Right lobe of liver (tissue), 6 donors: Measurements from ENCODE around the gene TMEM143. TPM values are rescaled to one million over a fixed set of nuclear protein-coding genes. Genes with fewer than 3 reads are reported as not detected.

Experiments
- ATAC-seq, 4 donors: fragments of 200-7000 bp; cut with Tn5 transposase; one replicate each; pipeline ENCODE4 v1.9.1; 2020; ENCODE audit warnings: mild to moderate bottlenecking in 4 of 4, moderate library complexity in 4 of 4
- DNase-seq, 3 donors: peaks; one replicate each; pipeline ENCODE4 v3.0.0-alpha.2; 2020
- H3K27ac ChIP-seq, 3 donors: fragments of 200-600 bp; one replicate each; pipeline ENCODE4 v1.8.0; 2022
- H3K27me3 ChIP-seq, 2 donors: fragments of 200-600 bp; one replicate each; pipeline ENCODE4 v1.8.0; 2022
- H3K36me3 ChIP-seq, 4 donors: fragments of 200-600 bp; sonication (generic) in 1 of 4; one replicate each; pipeline versions ENCODE4 v1.5.1 to v1.8.0; 2017 to 2022; ENCODE audit warnings: control low read depth in 1 of 4
- H3K4me1 ChIP-seq, 4 donors: fragments of 200-600 bp; sonication (generic) in 1 of 4; one replicate each; pipeline versions ENCODE4 v1.5.1 to v1.8.0; 2017 to 2022; ENCODE audit warnings: control low read depth in 1 of 4
- H3K4me3 ChIP-seq, 3 donors: fragments of 200-600 bp; one replicate each; pipeline ENCODE4 v1.8.0; 2022
- H3K9me3 ChIP-seq, 4 donors: fragments of 200-600 bp; sonication (generic) in 1 of 4; one replicate each; pipeline versions ENCODE4 v1.5.1 to v1.8.0; 2017 to 2022; ENCODE audit warnings: control low read depth in 1 of 4
- POLR2A ChIP-seq: fragments of 450-650 bp; IDR thresholded peaks from one replicate; pipeline ENCODE4 v1.6.1; 2017; ENCODE audit warnings: antibody characterized with exemption, mild to moderate bottlenecking
- WGBS: methylation state at CpG from one replicate; pipeline ENCODE4 v1.1.6; 2018; ENCODE audit warnings: low coverage, low lambda C conversion rate; ENCODE audit not compliant: insufficient coverage; ENCODE audit errors: missing lambda C conversion rate; 5-methylcytosine and 5-hydroxymethylcytosine counted together
- intact Hi-C, 2 donors: fragments of 100-400 bp; cut with DNase I; formaldehyde crosslinking; loops; one replicate each; pipeline versions ENCODE4 v1.11.2 to v1.14.1; 2022
- total RNA-seq, 6 experiments: library from RNA; depleted of rRNA in 2 of 6; stranded (reverse); fragments of >200 nt in 2 of 6; fragmentation: NEBNext Ultra II Directional in 3 of 6; extraction: Animal tissue kit (Norgen Biotek cat#: 25700) in 3 of 6; gene quantifications; one replicate each; pipeline versions ENCODE4 v1.1.0 to v1.2.4, GENCODE V29; 2016 to 2023
- TF ChIP-seq, protein P1 (sequence below), 4 donors: fragments of 200-600 bp in 3 of 4; fragments of 450-650 bp in 1 of 4; IDR thresholded peaks; one replicate each; pipeline versions ENCODE4 v1.5.1 to v1.8.0; 2016 to 2022; ENCODE audit warnings: antibody characterized with exemption in 4 of 4, mild to moderate bottlenecking in 2 of 4
- donor health status: DM: no; HTN: yes; CAD: no.
- donor health status: DM: no; HTN: no; CAD: no.
- donor health status: DM: no; HTN: no; CAD: no.
- donor health status: DM: no; HTN: yes; CAD: no.
- donor health status: DM: no; HTN: yes; CAD: no.

The TMEM143 gene
- total RNA-seq, 6 experiments from 2014 or later, result 6.5 to 15.1 (median 9.8) TPM

- H3K9me3 ChIP-seq, result no peaks in the 10 kb centered on the region
- intact Hi-C loops, result no loop called here
- H3K4me3 ChIP-seq, result no peak overlapping the region
- H3K27ac ChIP-seq, result no peak overlapping the region
- H3K36me3 ChIP-seq, result no peaks in the 10 kb centered on the region
- H3K4me1 ChIP-seq, result no peaks in the 10 kb centered on the region
- TF ChIP-seq, protein P1, sequence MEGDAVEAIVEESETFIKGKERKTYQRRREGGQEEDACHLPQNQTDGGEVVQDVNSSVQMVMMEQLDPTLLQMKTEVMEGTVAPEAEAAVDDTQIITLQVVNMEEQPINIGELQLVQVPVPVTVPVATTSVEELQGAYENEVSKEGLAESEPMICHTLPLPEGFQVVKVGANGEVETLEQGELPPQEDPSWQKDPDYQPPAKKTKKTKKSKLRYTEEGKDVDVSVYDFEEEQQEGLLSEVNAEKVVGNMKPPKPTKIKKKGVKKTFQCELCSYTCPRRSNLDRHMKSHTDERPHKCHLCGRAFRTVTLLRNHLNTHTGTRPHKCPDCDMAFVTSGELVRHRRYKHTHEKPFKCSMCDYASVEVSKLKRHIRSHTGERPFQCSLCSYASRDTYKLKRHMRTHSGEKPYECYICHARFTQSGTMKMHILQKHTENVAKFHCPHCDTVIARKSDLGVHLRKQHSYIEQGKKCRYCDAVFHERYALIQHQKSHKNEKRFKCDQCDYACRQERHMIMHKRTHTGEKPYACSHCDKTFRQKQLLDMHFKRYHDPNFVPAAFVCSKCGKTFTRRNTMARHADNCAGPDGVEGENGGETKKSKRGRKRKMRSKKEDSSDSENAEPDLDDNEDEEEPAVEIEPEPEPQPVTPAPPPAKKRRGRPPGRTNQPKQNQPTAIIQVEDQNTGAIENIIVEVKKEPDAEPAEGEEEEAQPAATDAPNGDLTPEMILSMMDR (IDR thresholded peaks at IDR 0.05), result no peak
- no peak for TF ChIP-seq POLR2A
- H3K27me3 ChIP-seq, result no peaks in the 10 kb centered on the region
- DNase-seq (no peak), ATAC-seq (peak in 1 of 4 donors; percentile 30)
- WGBS, result 50% methylated on average over 1 of the region's 6 CpGs
Observed at GRCh38 chr19:48344892-48345291, 18.8 kb downstream of the TMEM143 start.

DNA sequence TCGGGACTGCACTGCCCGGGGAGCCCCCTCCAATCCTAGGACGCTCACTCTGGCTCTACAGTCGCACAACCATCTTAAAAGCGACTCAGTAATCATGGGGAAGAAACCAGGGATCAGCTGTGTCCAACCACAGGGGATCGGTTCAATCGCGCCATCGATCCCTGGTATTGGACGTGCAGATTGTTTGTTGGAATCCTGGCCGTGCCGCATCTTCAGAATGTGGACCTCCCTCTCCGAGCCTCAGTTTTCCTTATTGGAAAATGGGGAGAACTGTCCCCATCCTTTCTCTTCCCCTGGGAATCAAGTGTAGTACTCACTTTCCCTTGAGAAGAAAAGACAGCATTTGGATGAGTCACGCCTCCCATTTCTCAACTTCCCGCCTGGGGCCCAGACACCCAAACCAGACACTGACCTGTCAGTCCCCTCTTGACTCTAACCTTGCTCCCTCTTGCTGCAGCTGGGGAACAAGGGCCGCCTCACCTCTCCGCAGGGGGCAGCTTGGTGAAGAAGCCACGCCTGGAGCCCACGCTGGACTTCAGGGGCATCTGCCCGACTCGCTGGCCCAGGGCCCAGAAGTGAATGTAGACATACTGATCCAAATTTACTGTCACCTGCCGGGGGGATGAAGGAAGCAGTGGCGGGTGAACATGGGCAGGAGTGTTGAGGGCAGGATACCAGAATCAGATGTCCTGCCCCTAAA lies 20.7 kb downstream of the TMEM143 start:
- Histone ChIP-seq H3K27ac (no peak overlapping the region), H3K9me3 (no peaks in the 10 kb centered on the region), H3K4me3 (no peak overlapping the region), H3K4me1 (no peaks in the 10 kb centered on the region), H3K27me3 (no peaks in the 10 kb centered on the region), H3K36me3 (no peaks in the 10 kb centered on the region)
- whole genome bisulfite sequencing, result 93% methylated on average over 19 of the region's 23 CpGs
- intact Hi-C loops, result no loop called here
- DNase-seq (no peak), ATAC-seq (no peak)
- TF ChIP-seq, protein P1 (IDR thresholded peaks at IDR 0.05), result no peak
- TF ChIP-seq POLR2A, result no peak

DNA sequence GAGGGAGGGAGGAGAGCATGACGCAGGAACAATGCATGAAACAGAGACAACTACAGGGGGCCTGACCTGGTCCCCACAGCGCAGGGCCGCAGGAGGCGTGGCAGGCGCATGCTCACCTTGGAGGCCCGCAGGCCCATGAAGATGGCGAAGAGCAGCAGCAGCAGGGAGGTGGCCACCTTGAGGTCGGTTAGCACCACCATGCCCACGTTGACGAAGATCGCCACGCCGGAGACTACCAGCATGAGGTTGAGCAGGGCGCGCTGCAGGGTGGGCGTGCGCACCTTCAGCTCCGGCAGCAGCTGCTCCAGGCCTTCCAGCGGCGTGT lies 21.4 kb downstream of the TMEM143 start:
- no peak for DNase-seq
- Histone ChIP-seq H3K4me3 (no peak overlapping the region), H3K9me3 (no peaks in the 10 kb centered on the region), H3K27ac (no peak overlapping the region), H3K36me3 (no peaks in the 10 kb centered on the region), H3K27me3 (no peaks in the 10 kb centered on the region), H3K4me1 (no peaks in the 10 kb centered on the region)
- intact Hi-C loops, result no loop called here
- TF ChIP-seq POLR2A, result no peak
- TF ChIP-seq, protein P1 (IDR thresholded peaks at IDR 0.05), result no peak
- WGBS, result 87% methylated on average over 5 of the region's 20 CpGs
- no peak for ATAC-seq

DNA sequence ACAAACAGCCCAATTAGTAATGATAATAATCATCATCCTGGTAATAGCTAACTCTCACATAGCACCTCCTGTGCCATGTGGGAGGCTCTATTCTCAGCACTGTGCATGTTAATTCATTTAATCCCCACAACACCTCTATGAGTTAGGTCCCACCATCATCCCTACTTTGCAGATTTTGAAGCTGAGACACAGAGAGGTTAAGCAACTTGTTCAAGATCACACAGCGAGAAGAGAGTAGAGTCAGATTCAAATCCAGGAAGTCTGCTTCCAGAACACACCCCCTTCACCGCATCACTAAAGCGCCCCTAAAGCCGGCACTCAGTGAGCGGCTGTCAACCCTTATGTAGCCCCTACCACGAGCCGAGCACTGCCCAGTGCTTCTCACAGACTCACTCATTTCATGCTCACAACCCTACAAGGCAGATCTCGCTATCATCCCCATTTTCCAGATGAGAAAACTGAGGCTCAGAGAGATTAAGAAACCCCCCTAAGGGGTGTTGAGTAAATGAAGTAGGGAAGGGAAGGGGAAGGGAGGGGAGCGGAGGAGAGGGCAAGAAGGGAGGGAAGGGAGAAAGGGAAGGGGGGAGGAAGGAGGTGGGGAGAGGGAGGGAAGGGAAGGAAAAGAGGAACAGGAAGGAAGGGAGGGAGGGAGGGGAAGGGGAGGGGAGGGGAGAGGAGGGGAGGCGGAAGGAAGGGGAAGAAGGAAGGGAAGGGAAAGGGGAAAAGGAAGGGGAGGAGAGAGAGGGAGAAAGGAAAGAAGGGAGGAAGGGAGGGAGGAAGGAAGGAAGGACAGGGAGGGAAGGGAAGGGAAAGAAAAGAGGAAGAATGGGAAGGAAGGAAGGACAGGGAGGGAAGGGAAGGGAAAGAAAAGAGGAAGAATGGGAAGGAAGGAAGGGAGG lies 22.0 kb downstream of the TMEM143 start:
- 94% methylated on average over 9 of the region's 10 CpGs for WGBS
- Histone ChIP-seq H3K36me3 (no peaks in the 10 kb centered on the region), H3K4me1 (no peaks in the 10 kb centered on the region), H3K27me3 (no peaks in the 10 kb centered on the region), H3K4me3 (no peak overlapping the region), H3K27ac (no peak overlapping the region), H3K9me3 (no peaks in the 10 kb centered on the region)
- ATAC-seq, result no peak
- TF ChIP-seq POLR2A, result no peak
- TF ChIP-seq, protein P1 (IDR thresholded peaks at IDR 0.05), result no peak
- intact Hi-C loops, result no loop called here
- no peak for DNase-seq
